Liver (tissue), 9 donors: ENCODE data around the gene SPECC1L. TPM values are rescaled to one million over a fixed set of nuclear protein-coding genes. Genes with fewer than 3 reads are reported as not detected.

ENCODE experiments used
- DNase-seq: peaks from one replicate; pipeline ENCODE4 v3.0.0-alpha.2; 2017; ENCODE audit warnings: low spot score
- H3K27ac ChIP-seq, 2 donors: one replicate each; pipeline ENCODE4 v1.7.0; 2013; ENCODE audit warnings: inconsistent platforms in 2 of 2, low read length in 2 of 2, control low read depth in 1 of 2, low read depth in 1 of 2, mild to moderate bottlenecking in 1 of 2
- H3K27me3 ChIP-seq, 4 donors: one replicate each; pipeline versions ENCODE4 v1.6.1 to v1.7.0; 2013; ENCODE audit warnings: low read length in 3 of 4, inconsistent platforms in 1 of 4, mild to moderate bottlenecking in 1 of 4, moderate library complexity in 1 of 4; ENCODE audit not compliant: control insufficient read depth in 4 of 4, insufficient read depth in 4 of 4
- H3K36me3 ChIP-seq, 4 donors: one replicate each; pipeline versions ENCODE4 v1.6.1 to v1.7.0; 2013; ENCODE audit warnings: low read length in 3 of 4, mild to moderate bottlenecking in 3 of 4, low read depth in 1 of 4, moderate library complexity in 1 of 4; ENCODE audit not compliant: control insufficient read depth in 4 of 4, insufficient read depth in 3 of 4
- H3K4me1 ChIP-seq, 4 donors: one replicate each; pipeline versions ENCODE4 v1.6.1 to v1.7.0; 2013; ENCODE audit warnings: low read length in 3 of 4, mild to moderate bottlenecking in 3 of 4, moderate library complexity in 1 of 4; ENCODE audit not compliant: control insufficient read depth in 4 of 4, insufficient read depth in 4 of 4
- H3K4me3 ChIP-seq, 3 donors: one replicate each; pipeline versions ENCODE4 v1.6.1 to v1.7.0; 2013; ENCODE audit warnings: low read length in 3 of 3, control low read depth in 1 of 3, low read depth in 1 of 3, mild to moderate bottlenecking in 1 of 3
- H3K9ac ChIP-seq, 2 donors: one replicate each; pipeline ENCODE4 v1.7.0; 2013; ENCODE audit warnings: low read length in 2 of 2, mild to moderate bottlenecking in 2 of 2, moderate library complexity in 2 of 2, control low read depth in 1 of 2, low read depth in 1 of 2
- H3K9me3 ChIP-seq, 4 donors: one replicate each; pipeline versions ENCODE4 v1.6.1 to v1.7.0; 2013; ENCODE audit warnings: low read length in 3 of 4; ENCODE audit not compliant: control insufficient read depth in 4 of 4
- ATF3 ChIP-seq: IDR thresholded peaks from 2 replicates; pipeline ENCODE4 v1.6.1; 2016; ENCODE audit warnings: antibody characterized with exemption
- CTCF ChIP-seq: fragments of 150-350 bp; IDR thresholded peaks from 2 replicates; pipeline ENCODE4 v1.5.1; 2017; ENCODE audit warnings: improper control_type of control experiment, low read depth, low read length; ENCODE audit not compliant: missing input control
- EGR1 ChIP-seq, 2 donors: IDR thresholded peaks; 2 replicates each; pipeline ENCODE4 v1.6.1; 2016 to 2018; ENCODE audit warnings: antibody characterized with exemption in 2 of 2, low read depth in 2 of 2
- FOXA1 ChIP-seq: IDR thresholded peaks from 2 replicates; pipeline ENCODE4 v1.6.1; 2016; ENCODE audit warnings: antibody characterized with exemption
- FOXA2 ChIP-seq: IDR thresholded peaks from 2 replicates; pipeline ENCODE4 v1.6.1; 2016; ENCODE audit warnings: antibody characterized with exemption
- GABPA ChIP-seq, 2 donors: IDR thresholded peaks in 1 of 2; conservative IDR thresholded peaks in 1 of 2; 2 replicates each; pipeline ENCODE4 v1.6.1; 2016; ENCODE audit warnings: antibody characterized with exemption in 2 of 2, mild to moderate bottlenecking in 1 of 2, moderate library complexity in 1 of 2
- HNF4A ChIP-seq, 2 donors: conservative IDR thresholded peaks; 2 replicates each; pipeline ENCODE4 v1.6.1; 2016; ENCODE audit warnings: antibody characterized with exemption in 2 of 2, mild to moderate bottlenecking in 2 of 2
- JUND ChIP-seq, 2 donors: IDR thresholded peaks; 2 replicates each; pipeline ENCODE4 v1.6.1; 2016; ENCODE audit warnings: antibody characterized with exemption in 2 of 2
- MAX ChIP-seq: IDR thresholded peaks from 2 replicates; pipeline ENCODE4 v1.6.1; 2016; ENCODE audit warnings: antibody characterized with exemption
- NR2F2 ChIP-seq: IDR thresholded peaks from 2 replicates; pipeline ENCODE4 v1.6.1; 2016; ENCODE audit warnings: antibody characterized with exemption
- RAD21 ChIP-seq, 2 donors: IDR thresholded peaks; 2 replicates each; pipeline ENCODE4 v1.6.1; 2016; ENCODE audit warnings: antibody characterized with exemption in 2 of 2, mild to moderate bottlenecking in 2 of 2
- REST ChIP-seq: IDR thresholded peaks from 2 replicates; pipeline ENCODE4 v1.6.1; 2016; ENCODE audit warnings: antibody characterized with exemption, mild to moderate bottlenecking
- RXRA ChIP-seq, 2 donors: IDR thresholded peaks; 2 replicates each; pipeline ENCODE4 v1.6.1; 2017 to 2018; ENCODE audit warnings: antibody characterized with exemption in 2 of 2, mild to moderate bottlenecking in 1 of 2
- TAF1 ChIP-seq: conservative IDR thresholded peaks from 2 replicates; pipeline ENCODE4 v1.6.1; 2016; ENCODE audit warnings: antibody characterized with exemption, mild to moderate bottlenecking
- ZBTB33 ChIP-seq: IDR thresholded peaks from 2 replicates; pipeline ENCODE4 v1.6.1; 2016; ENCODE audit warnings: antibody characterized with exemption
- WGBS: extraction: QIAGEN DNeasy Blood & Tissue Kit; methylation state at CpG from one replicate; pipeline ENCODE4 v1.1.7; 2013; 5-methylcytosine and 5-hydroxymethylcytosine counted together
- polyA plus RNA-seq, 2 donors: library from polyadenylated mRNA; stranded (reverse) in 1 of 2; unstranded in 1 of 2; fragments of 200-250 nt in 1 of 2; fragments of >200 nt in 1 of 2; fragmentation: Nextera tagmentation in 1 of 2; extraction: Ambion mirVana in 1 of 2; gene quantifications; one replicate each; pipeline versions ENCODE4 v1.2.1 to v1.2.3, GENCODE V29; 2013 to 2015
- total RNA-seq, 2 donors: library from RNA; depleted of rRNA; stranded (reverse); fragments of >200 nt; gene quantifications; one replicate each; pipeline ENCODE4 v1.2.3, GENCODE V29; 2014
- donor health status: healthy.
- donor health status: healthy.
- donor health status: healthy.
- donor health status: healthy.
- donor health status: healthy.

Gene SPECC1L
- total and polyA plus RNA-seq, 4 donors, result 5.4 to 22.3 (median 12.3) TPM

GRCh38 chr22:24338726-24339451 is 68.3 kb downstream of the SPECC1L start:
- DNase-seq, result no peak
- no peak for TF ChIP-seq JUND (IDR thresholded peaks at IDR 0.05)
- no peak for TF ChIP-seq REST
- no peak for TF ChIP-seq NR2F2
- TF ChIP-seq RAD21 (IDR thresholded peaks at IDR 0.05), result no peak
- no peak for TF ChIP-seq GABPA (IDR thresholded peaks at IDR 0.05 in 1 of 2, conservative IDR thresholded peaks at IDR 0.05 in 1 of 2)
- no peak for TF ChIP-seq MAX
- no peak for TF ChIP-seq FOXA1
- TF ChIP-seq CTCF, result no peak
- TF ChIP-seq ATF3, result no peak
- no peak for TF ChIP-seq ZBTB33
- no peak for TF ChIP-seq EGR1 (IDR thresholded peaks at IDR 0.05; ENCODE audit: low read depth in 2 of 2)
- TF ChIP-seq RXRA (IDR thresholded peaks at IDR 0.05), result no peak
- TF ChIP-seq TAF1, result no peak
- no peak for TF ChIP-seq HNF4A (conservative IDR thresholded peaks at IDR 0.05)
- TF ChIP-seq FOXA2, result no peak
- Histone ChIP-seq H3K27ac (no peak overlapping the region), H3K9me3 (no peaks in the 10 kb centered on the region), H3K9ac (no peak overlapping the region), H3K36me3 (peaks cover 3 to 64% (median 39%) of the 10 kb centered on the region in 4 donors), H3K27me3 (no peaks in the 10 kb centered on the region), H3K4me3 (no peak overlapping the region), H3K4me1 (no peaks in the 10 kb centered on the region)
- 66% methylated on average over 3 of the region's 3 CpGs for WGBS

GRCh38 chr22:24339452-24339747 is 68.8 kb downstream of the SPECC1L start:
- Histone ChIP-seq H3K36me3 (peaks cover 2 to 67% (median 41%) of the 10 kb centered on the region in 4 donors), H3K9ac (no peak overlapping the region), H3K4me1 (no peaks in the 10 kb centered on the region), H3K9me3 (no peaks in the 10 kb centered on the region), H3K27ac (no peak overlapping the region), H3K27me3 (no peaks in the 10 kb centered on the region), H3K4me3 (no peak overlapping the region)
- TF ChIP-seq FOXA1 (no peak), REST (no peak), ZBTB33 (no peak), RXRA (IDR thresholded peaks at IDR 0.05) (no peak)
- DNase-seq, result no peak
- 95% methylated on average over 7 of the region's 7 CpGs for WGBS
